Measurements from ENCODE around the gene CAMTA1.
"Not testable (repeated sequence)": the region's sequence is repeated elsewhere in the genome, so short reads cannot be mapped to it uniquely, and the experiment has no call there.

CAMTA1 gene

DNA sequence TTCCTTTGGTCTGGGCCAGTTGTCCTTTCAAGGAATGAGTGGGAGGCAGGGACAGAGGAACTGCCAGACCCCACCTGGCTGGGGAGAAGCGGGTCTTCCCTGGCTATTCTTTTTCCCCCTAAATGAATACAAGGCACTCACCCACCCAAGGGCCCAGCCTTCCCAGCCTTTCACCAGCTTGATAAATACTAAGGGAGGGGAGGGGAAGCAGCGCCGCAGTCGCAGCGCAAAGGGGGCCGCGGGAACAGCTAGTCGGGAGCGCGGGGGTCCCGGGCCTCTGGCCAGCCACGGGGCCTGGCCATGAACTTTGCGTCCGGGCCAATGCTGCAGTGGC lies 894.6 kb downstream of the CAMTA1 start:
- no peak for DNase-seq (ENCODE audit: low read depth)

DNA sequence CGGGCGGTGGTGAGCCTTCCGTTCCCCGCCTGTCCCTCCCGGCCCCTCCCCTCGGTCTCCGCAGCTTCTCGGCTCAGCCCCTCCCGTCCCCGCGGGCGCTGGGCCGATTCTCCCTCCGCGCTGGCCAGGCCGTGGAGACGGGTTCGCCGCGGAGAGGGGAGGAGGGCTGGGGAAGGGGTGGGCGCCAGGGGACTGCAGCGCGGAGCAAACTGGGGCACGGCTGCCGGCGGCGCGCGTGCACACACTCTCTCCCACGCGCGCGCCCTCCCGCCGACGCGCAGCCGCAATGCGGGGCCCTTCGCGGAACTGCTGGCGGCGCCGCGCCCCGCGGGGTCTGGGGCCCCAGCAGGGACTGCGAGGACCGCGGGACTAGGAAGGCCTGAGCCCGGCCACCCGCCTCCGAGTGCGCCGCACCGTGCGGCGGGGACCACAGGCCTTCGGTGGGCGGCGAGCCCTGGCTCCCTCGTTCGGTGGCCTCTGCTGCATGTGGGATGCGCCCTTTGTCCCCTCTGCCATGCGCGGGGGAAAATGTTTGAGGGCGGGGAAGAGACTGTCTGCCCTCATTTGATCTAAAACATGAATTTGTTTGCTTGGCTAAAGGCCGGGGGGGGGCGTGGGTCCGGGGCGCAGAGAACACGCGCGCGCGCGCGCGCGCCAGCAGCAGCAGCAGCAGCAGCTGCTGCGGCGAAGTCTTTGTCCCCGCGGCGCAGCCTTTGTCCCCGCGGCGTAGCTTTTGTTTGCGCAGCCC lies 895.1 kb downstream of the CAMTA1 start:
- DNase-seq (ENCODE audit: low read depth), result no peak

DNA sequence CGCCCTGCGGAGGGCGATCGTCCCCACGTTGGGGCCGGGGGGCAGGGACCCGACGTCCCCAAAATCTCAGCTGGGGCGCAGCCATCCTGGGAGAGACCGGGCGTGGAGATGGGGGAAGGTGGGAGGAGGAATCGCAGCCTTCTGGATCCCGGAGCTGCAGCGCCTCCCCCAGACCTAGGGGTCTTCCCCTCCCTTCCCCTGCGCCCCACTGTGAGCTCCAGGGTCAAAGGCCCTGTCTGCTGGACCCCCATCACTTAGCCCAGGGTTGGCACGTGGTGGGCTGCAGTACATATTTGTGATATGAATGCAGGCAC lies 895.7 kb downstream of the CAMTA1 start:
- DNase-seq (ENCODE audit: low read depth), result no peak

DNA sequence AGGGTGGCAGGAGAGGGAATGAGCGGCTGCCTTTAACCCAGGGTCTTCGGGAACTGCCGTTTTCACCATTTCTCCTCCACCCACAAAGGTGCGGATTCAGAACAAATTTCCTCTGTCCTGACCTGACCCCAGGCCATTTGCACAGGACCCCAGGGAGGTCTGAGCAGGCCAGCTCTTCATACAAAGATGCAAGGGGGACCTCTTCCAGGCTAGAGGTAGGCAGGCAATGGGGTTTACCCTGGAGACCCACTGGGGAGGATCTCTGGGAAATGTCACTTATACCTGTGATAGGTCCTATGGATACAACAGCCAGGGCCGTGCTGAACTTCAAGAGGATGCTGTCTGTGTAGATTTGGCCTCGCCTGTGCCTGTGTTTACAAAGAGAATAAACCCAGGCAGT lies 896.1 kb downstream of the CAMTA1 start:
- no peak for DNase-seq (ENCODE audit: low read depth)

DNA sequence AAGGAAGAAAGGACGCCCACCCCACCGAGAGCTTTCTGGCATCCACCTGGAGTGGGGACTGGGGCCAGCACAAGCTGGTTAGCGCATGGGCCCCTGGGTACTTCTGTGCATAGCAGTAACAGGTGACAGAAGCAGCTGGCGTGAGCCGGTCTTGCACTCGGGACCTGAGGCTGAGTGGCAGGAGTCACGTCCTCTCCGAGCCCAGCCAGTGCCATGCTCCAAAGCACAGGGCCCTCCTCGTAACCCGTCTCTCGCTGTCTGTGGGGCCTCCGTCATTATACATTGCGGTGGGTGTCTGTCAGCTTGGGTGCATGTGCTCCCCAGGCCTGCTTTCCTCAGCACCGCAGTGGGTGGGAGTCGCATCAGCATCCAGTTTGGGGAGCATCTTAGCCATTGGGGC lies 898.3 kb downstream of the CAMTA1 start:
- DNase-seq (ENCODE audit: low read depth), result no peak

DNA sequence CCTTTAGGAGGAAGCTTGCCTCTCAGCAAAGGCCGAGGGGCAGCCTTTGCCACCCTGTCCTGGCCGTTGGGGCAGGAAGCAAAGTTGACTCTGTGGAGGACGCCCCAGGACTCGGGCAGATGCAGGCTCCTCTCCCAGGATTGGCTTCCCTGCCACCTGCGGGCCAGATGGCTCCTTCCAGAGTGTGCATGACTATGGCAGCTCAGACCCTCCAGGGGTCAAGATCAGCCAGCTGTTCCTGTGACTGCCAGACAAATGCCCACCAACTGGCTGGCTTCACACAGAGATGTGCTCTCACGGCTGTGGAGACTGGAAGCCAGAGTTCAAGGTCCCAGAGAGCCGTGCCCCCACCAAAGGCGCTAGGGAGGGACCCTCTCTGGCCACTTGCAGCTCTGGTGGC lies 898.9 kb downstream of the CAMTA1 start:
- no peak for DNase-seq (ENCODE audit: low read depth)

DNA sequence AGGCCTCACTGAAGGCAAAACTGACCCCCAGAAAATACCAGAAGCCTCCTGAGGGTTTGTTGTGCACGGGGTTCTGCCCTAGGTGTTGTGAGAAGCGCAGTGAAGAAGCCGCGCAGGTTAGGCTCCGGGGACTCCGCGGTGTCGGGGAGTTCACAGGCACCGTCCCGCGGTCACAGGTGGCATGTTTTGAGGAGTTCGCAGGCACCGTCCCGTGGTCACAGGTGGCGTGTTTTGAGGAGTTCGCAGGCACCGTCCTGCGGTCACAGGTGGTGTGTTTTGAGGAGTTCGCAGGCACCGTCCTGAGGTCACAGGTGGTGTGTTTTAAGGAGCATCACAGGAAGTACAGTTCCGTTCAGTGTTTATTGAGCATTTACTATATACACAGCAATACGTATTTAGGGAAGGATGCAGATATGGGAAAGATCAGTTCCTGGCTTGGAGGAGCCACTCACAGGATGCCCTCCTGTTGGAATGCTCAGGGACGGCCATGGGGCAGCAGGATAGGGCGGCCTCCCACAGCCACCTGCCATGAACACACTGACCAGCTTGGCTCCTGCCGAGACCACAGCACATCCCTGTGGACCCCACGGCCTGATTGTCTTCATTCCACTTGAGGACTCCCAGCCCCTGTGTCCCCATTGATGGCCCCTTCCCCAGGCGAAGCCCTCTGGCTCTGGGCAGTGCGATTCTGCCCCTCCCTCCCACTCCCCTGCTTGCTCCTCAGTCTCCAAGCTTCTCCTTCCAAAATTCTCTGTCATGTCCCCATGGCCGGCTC lies 899.8 kb downstream of the CAMTA1 start:
- DNase-seq (ENCODE audit: low read depth), result no peak

DNA sequence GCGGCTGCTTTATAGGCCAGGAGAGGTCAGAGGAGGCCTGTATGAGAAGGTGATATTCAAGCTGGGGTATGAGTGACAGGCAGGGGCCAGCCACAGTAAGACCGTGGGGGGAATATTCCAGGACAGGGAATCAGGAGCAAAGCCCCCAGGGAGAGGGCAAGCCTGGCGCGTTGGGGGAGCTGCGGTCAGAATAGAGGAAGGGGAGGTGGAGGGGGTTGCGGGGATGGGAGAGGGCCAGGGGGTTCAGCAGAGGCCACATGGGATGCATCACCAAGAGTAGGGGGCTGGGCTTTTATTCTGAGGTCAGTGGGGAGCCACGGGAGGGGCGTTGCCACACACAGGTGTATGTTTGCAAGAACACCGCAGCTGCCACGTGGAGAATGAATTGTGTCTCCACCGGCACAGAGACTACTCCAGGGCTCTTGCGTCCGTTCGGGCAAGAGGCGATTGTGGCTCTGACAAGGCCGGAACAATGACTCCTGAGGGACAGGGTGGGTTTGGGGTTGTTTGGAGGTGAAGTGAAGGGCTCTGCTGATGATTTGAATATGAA lies 901.1 kb downstream of the CAMTA1 start:
- DNase-seq (ENCODE audit: low read depth), result no peak

DNA sequence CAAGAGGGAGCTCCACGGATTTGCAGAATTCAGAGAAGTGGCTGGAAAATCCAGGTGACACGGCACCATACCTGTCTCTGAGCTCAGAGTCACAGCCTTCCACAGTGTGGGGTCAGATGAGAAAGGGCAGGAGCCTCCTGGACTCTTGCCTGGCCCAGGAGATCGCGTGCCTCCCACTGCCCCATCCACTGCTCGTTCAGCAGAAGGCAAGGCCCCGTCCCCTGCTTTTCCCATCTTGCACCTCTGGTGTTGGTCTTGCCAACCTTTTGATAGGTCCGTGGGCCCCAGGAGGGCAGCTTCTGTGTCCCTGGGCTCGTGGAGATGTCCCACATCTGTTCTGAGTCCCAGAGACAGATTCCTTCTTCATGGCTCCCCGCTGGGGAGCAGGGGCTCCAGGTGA lies 902.2 kb downstream of the CAMTA1 start:
- no peak for DNase-seq (ENCODE audit: low read depth)

DNA sequence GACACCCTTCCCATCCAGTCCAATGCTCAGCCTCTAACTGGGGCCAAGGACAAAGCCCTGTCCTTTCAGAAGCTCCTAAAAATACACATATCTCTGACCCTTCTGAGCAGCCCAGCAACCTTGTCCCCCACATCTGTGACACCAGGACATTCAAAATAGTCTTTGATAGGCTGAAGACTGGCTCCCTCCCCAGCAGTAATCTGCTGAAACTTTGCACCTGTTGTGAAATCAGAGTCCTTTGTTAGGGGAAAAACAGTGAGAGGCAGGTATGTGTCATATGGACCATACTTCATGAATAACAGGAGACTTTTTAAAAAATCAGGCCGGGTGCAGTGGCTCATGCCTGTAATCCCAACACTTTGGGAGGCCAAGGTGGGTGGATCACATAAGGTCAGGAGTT lies 903.4 kb downstream of the CAMTA1 start:
- DNase-seq (ENCODE audit: low read depth), result no peak

DNA sequence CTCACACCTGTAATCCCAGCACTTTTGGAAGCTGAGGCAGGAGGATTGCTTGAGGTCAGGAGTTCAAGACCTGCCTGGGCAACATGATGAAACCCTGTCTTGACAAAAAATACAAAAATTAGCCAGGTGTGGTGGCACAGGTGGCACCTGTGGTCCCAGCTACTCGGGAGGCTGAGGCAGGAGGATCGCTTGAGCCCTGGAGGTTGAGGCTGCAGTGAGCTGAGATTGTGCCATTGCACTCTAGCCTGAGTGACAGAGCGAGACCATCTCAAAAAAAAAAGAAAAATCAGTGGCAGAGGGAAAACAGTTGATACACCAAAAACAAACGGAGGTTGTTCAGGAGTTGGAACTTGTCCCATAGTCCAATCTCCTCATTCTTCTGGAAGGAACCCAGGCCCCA lies 904.1 kb downstream of the CAMTA1 start:
- not testable (repeated sequence) for DNase-seq (ENCODE audit: low read depth)

DNA sequence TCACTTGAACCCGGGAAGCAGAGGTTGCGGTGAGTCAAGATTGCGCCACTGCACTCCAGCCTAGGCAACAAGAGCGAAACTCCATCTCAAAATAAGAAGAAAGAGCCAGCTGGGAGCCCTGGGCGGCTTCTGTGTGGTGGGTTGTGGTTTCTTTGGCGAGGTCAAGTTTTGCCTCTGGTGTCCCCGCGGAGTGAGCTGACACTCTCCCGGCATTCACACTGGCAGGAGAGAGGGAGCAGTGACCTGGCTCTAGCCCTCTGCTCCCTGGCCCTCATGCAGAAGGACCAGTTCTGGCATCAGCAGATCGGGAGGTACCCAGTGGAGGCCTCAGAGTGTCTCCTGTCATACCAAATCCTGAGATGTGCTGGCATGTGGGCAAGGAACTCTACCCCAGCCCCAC lies 904.8 kb downstream of the CAMTA1 start:
- DNase-seq (ENCODE audit: low read depth), result no peak

DNA sequence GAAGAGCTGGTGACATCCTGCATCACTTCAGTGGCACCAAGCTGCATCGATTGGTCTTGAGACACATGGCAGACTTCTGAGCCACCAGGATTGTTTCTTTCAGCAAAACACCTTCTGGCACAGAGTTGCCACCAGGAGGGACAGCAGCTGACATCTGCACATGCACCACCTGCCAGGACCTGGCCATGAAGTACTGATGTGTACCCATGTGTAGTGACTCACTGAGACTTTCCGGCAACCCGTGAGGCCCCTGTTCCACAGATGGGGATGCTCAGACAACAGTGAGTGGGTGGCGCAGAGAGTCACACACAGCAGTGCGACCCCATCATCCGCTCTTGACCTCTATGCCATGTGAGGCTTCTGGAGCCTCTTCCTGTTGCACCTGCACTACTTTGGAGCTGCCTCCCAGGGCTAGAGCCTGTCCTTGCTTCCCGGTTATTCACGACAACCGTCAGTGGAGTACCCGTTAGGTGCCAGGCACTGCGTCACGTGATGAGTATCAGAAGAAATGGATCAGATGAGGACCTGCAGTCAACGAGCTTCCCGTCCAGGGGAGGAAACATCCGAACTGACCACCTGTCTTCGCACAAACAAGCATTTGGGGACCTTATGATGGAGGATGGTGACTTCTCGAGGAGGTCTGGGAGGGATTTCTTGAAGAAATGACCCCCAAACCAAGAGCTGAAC lies 905.4 kb downstream of the CAMTA1 start:
- DNase-seq (ENCODE audit: low read depth), result no peak

DNA sequence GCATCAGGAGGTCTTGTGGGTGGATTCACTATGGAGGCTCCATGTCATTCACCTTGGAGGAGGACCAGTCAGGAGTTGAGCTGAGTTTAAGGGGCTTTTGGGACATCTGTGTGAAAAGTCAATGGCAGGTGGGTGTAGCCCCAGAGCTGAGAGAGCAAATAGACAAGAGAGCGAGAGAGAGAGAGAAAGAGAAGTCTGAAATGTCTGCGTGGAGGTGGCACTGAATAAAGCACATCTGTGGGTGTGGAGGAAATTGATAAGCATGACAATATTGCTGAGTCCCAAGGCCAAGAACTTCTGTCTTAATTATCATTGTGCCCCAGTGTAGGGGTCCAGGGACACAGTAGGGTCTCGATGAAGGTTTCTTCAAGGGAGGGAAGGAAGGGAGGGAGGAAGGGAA lies 906.3 kb downstream of the CAMTA1 start:
- DNase-seq (ENCODE audit: low read depth), result no peak

DNA sequence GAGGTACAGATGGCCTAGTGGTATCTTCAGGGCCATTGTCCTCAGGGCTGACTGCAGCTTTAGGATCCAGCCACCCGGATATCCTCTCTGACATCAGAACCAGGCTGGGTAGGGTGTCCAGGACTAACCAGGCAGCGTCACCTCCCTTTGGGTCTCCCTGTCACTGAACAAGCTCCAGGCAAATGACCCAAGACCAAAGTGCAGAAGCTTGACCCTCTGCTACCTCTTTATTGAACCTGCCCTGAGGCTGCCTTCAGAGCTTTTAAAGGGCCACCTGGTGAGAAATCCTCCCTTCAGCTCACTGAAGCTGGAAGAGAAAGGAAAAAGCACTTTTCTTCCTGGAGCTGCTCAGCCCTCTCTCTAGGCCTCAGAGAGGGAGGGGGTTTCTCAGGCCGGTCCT lies 906.8 kb downstream of the CAMTA1 start:
- DNase-seq (ENCODE audit: low read depth), result no peak

DNA sequence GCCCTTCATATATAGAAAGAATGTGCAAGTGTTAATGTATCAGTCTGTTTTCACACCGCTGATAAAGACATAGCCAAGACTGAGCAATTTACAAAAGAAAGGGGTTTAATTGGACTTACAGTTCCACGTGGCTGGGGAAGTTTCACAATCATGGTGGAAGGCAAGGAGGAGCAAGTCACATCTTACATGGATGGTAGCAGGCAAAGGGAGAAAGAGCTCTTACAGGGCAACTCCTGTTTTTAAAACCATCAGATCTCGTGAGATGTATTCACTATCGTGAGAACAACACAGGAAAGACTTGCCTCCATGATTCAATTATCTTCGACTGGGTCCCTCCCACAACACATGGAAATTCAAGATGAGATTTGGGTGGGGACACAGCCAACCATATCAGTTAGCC lies 907.8 kb downstream of the CAMTA1 start:
- DNase-seq (ENCODE audit: low read depth), result not testable (repeated sequence)

DNA sequence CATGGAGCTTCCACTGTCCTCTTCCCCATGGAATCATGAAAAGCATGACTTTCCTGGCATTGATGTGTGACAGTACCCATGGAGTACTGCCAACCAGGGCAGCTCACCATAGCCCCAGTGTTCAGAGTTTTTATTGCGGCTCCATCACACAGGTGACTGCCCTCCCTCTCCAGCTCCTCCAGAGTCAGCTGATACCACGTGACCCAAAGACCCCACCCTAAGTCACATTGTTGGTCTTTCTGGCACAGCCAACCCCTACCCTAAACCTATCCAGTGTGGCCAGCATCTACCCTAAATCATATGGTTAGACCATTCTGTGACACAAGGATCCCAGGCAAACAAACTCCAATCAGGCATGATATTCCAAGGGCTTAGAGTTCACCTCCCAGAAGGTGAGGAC lies 908.4 kb downstream of the CAMTA1 start:
- DNase-seq (ENCODE audit: low read depth), result no peak

DNA sequence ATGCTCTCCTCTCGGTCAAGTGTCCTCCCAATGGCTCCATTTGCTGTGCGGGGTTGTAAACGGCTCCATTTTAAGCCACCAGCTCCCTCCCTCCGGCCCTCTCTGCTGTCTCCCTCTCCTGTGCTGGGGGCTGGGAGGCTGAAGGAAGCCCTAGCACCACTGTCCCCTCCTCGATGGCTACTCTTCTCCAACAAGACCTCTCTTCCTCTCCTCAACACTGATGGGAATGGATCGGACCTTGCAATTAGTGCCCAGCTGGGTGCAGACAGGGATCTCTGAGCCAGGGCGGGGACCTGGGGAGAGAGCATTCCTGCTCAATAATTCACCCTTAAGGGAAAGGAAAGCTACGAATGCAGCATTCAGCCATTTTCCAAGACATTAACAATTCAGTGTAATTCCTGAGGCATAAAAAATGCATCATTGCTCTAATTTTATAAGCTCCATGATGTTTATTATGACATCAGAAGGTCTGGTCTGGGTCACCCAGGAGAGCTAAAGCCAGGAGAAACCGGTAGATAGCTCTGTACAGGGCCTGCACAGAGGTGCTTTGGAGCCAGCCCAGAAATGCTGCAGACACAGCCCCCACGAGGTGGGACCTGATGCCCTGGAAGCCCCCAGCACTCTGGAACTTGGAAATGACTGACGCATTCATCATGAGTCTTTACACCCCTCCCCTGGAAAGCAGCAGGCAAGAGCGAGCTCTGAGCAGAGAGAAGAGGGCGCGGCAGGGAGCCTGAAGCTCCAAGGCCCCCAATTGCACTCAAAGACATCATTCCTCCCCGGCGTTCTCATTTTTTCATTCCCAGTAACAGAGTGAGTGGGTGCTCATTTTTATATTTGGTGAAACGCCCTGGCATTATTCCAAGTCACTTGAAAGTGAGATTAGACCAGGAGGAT lies 909.6 kb downstream of the CAMTA1 start:
- no peak for DNase-seq (ENCODE audit: low read depth)

DNA sequence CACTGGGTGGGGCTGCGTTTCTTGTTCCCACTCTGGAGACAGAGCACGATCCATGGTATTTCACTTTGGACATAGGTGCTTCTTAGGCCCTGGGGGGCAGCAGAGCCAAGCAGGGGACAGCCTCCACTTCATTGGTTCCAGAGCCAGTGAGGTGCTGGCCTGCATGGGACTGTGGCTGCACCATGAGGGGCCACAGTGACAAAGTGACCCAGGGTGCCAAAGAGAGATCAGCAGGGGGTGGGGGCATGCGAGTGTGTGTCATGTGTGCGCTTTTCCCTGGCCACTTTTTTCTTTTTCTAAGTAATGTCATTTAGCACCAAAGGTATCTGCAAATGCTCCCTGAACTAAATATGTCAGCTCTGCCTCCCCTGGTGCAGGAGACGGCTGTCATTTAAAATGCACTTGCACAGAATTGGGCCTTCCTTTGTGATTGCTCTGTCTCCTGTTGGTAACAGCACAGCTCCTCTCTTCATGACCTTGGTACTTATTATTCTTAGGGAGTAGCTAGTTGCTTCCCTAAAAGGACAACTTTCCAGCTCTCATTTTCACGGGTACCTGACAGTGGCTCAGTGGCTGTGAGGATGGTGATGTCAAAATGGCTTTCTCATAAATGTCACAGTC lies 910.4 kb downstream of the CAMTA1 start:
- DNase-seq (ENCODE audit: low read depth), result no peak

DNA sequence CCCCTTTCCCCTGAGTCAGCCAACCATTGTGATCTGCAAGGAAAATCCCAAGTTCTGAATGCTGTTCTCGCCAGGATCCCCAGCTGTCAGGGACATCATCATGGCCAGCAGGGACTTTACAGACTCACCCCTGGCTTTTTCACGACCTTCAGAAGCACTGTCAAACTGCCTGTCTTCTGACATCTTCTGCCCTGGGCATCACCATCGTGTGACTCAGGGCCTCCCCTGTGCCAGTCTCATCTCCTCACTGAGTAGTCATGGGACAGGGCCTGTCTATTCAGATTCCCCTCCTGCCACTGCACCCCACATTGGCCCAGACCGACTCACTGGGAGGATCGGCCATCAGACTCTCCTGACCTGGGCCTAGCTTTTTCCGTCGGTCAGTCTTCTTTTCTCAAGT lies 913.4 kb downstream of the CAMTA1 start:
- no peak for DNase-seq (ENCODE audit: low read depth)

DNA sequence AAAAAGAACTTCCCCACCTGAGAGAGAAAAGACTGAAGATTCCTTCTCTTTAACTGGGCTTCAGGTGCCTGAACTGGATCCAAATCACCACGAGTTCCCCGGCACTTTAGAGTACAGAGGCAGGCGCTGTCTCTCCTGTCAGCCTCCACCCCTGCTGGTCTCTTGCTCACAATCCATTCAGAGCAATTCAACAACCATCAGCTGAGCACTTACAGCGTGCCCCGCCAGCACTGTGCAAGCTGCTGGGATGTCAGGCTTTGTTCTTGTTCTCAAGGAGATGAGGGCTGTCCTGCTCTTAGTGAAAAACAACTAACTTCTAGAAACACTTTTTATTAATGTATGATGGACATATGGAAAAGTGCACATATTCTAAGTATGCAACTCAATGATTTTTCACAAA lies 917.1 kb downstream of the CAMTA1 start:
- DNase-seq (ENCODE audit: low read depth), result no peak
